Left hindlimb (tissue), 1 donor: Measurements from ENCODE around the gene EPHA6.

ENCODE experiments used
- DNase-seq: peaks from one replicate; pipeline ENCODE4 v3.0.0-alpha.2; 2018

Gene EPHA6

GRCh38 chr3:97656638-97657037 lies 842.2 kb downstream of the EPHA6 start:
- no peak for DNase-seq

- DNase-seq = no peak
Measured at GRCh38 chr3:97658668-97659285, 844.4 kb downstream of the EPHA6 start.

DNA sequence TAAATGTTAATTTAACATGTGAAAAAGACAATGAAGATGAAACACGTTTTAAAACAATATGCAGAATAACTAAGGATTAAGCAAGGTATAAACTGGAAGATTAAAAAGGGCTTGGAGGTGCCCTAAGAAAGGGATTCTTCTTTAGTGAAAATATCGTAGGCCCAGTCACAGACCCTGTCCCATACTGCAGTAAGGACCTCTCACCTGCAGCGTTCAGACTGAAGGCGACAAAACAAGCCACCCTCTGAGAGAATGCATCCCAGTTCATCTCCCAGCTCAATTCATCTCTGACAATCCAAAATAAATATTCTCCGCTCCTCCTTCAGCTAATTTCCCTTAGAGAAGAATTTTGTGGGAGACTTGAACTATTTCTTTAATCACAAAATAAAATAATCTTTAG lies 847.9 kb downstream of the EPHA6 start:
- no peak for DNase-seq

GRCh38 chr3:97662762-97663161 lies 848.4 kb downstream of the EPHA6 start:
- DNase-seq = no peak

DNA sequence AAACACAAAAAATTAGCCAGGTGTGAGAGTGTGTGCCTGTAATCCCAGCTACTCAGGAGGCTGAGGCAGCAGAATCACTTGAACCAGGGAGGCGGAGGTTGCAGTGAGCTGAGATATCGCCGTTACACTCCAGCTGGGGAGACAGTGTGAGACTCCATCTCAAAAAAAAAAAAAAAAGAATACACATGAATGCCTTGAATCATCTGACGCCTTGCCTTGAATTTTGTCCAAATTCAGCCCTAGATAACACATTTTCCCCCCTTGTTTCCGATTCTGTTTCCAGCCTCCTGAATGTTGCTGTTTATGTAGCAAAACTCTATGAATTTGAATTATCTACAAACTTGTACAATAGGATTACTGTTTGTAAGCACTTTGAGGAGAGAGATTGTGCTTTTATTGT lies 851.5 kb downstream of the EPHA6 start:
- no peak for DNase-seq

- no peak for DNase-seq
Measured at GRCh38 chr3:97670952-97671351, 856.6 kb downstream of the EPHA6 start.

DNA sequence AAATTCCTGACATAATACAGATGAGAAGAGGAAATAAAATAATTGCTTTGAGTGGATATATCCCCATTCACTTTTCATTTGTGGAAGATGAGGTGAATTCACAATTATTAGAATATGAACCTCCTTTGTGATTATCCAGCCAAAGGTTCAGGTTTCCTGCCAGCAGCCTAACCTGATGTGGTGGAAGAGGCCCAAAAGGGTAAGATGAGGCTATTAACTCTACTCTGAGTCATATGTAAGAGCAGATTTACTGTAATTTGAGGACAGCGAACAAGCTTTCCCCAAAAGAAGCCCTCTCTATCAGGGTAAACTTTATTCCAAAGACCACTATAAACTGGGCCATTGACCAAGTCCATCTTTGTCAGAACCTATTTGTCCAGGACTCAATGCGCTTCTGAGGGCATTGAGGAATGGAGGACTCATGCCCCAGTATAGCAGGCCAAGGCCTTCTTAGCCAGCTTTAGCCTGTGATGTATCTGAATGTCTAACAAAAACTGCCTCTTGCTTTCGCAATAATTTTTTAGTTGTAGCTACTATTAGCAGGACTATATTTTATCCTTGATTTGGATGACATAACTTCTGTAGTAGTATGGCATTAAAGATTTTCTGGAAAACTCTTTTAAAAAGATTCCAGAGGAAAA lies 859.1 kb downstream of the EPHA6 start:
- no peak for DNase-seq

GRCh38 chr3:97674461-97674860 lies 860.1 kb downstream of the EPHA6 start:
- DNase-seq = no peak

DNA sequence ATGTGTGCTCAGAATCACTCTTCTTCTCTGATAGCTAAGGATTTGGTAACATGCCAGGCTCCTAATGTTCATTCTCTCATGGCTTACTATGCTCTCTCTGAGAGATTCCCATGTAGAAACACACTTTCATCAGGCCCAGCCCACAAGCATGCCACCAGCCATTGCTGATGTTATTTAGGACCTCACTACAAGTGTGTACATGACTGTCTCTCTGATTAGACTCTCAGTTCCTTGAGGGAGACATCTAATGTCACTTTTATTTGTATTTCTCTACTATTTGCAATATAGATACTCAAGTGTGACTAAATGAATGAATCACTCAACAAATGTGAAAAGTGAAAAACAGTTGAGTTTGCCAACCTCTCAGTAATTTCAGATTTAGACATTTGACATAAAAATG lies 865.8 kb downstream of the EPHA6 start:
- DNase-seq = no peak

GRCh38 chr3:97680696-97681095 lies 866.3 kb downstream of the EPHA6 start:
- DNase-seq = no peak

- no peak for DNase-seq
Measured at GRCh38 chr3:97684490-97684889, 870.1 kb downstream of the EPHA6 start.

DNA sequence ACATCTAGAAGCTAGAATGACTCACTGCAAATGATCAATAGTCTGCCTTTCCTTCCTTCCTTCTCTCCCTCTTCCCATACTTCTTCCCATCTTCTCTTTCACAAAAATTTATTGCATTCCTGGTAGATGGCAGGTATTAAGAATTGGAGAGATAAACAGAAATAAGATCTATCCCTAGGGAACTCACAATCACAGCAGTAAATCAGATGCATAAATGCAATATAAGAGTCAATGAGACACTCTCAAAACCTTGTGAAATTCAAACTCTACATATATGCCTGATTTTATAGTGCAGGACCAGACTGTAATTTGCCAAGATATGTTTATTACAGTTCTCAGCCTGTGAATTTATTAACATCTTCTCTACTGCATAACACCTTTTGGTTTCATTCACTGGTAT lies 871.9 kb downstream of the EPHA6 start:
- no peak for DNase-seq

DNA sequence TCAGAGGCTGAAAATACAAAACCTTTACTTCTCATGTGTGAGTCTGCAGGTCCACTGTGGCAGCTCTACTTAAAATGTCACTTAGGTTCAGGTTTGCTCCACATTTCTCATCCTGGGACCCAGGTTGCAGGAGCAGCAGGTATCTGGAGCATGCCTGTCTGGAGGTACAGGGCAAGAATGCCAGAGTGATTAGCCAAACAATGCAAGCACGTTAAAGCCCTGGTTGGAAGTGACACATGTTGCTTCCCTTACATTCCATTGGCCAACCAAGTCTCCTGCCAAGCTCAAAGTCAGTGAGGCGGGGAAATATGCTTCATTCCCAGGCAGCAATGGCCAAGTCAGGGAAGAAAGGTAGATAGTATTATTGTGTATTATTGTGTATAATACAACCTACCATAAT lies 873.3 kb downstream of the EPHA6 start:
- DNase-seq = no peak

GRCh38 chr3:97689111-97689510 lies 874.7 kb downstream of the EPHA6 start:
- no peak for DNase-seq

DNA sequence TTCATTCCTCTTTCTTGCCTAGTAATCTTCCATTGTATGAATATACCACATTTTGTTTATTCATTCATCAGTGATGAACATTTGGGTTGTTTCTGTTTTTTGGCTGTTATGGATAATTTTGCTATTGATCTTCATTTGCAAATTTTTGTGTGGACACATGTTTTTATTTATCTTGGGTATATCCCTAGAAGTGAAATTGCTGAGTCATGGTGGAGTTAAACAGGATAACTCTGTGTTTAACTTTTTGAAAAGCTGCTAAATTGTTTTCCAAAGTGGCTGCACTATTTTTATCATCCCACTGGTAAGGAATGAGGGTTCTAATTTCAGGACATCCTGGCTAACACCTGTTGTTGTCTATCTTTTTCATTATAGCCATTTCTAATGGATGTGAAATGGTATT lies 875.6 kb downstream of the EPHA6 start:
- DNase-seq = no peak

DNA sequence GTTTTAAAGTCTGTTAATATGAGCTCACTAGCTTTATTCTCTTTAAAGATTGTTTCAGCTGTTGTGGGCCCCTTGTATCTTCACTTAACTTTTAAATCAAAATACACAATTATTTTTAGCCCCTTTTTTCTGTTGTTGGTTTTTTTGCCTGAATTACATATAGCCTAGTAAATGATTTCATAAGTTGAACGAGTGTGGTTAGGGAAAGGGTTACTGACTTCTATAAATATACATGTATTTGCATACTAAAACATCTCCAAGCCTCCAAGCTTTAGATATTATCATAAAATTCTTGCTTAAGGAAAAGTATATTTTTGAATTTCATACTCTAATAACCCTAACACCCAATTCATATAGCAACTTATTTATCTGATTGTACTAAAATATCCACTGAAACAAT lies 877.0 kb downstream of the EPHA6 start:
- no peak for DNase-seq

GRCh38 chr3:97692389-97692788 lies 878.0 kb downstream of the EPHA6 start:
- DNase-seq = no peak

DNA sequence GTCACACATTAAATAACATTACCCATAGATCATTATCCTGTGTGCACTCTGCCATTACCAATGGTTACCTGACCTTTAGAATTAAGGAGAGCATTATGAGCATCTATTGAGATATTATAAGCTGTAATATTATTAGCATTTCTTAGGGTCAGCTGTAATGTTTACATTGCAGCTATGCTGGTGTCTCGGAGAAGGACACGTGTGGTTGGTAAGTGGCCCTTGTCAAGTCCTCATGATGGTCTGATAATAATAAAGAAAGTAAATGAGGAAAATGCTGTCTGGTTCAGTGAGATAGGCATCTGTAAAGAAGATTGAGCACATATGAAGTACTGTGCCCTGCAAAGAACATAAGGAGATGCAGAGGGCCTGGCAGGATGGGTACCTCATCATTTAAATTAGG lies 878.4 kb downstream of the EPHA6 start:
- DNase-seq = no peak

DNA sequence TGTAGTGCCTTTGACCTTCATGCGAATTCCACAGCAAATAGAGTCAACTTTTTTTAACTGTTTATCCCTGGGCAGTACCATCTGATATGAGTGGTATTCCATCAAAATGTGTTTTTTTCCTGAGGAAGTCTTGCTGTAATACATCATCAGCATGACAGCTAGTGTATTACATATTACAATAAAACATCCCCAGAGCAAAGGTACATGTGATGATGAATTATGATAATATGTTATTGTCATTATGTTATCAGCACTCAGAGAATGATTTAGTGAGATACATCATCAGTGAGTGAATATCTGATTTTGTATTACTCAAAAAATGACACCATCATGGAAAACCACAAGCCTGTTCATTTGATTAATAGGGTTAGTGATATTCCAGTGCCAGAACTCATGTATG lies 880.5 kb downstream of the EPHA6 start:
- no peak for DNase-seq

- DNase-seq = no peak
Measured at GRCh38 chr3:97698691-97699090, 884.3 kb downstream of the EPHA6 start.

- DNase-seq = no peak
Measured at GRCh38 chr3:97699889-97700288, 885.5 kb downstream of the EPHA6 start.

DNA sequence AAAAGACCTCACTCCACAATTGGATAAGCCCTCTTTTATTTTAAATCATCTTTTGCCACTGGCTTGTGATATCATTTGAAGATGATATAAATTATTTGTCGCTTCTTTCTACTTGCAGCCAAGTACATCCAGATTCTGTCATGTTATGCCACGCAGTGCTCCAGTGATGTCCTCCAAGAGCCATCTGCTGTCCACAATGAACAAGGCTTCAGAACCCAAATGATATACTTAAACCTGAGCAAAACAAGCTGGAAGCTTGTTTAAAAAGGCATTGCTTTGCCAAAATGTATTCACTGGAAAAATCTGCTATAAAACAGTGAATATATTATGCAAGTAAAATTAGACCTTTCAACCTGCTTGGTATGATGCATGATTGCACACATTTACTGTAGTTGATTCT lies 891.4 kb downstream of the EPHA6 start:
- no peak for DNase-seq

GRCh38 chr3:97706226-97706625 lies 891.8 kb downstream of the EPHA6 start:
- no peak for DNase-seq

DNA sequence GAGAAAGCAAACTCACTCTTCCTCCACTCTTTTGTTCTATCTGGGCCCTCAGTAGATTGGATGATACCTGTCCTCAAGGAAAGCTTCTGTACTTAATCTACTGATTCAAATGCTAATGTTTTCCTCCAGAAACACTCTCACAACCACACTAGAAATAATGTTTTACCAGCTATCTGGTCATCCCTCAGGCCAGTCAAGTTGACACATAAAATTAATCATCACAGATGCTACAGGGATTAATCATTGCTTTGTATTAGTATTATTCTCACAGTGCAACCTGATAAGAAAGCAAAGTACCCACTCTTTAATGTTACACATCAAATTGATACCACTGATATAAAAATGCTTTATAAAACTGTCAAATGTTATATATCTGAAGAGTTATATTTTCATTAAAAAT lies 897.3 kb downstream of the EPHA6 start:
- no peak for DNase-seq

GRCh38 chr3:97712919-97713318 lies 898.5 kb downstream of the EPHA6 start:
- no peak for DNase-seq
